ENCODE data around the gene CTTNBP2.

The CTTNBP2 gene

GRCh38 chr7:117816727-117817126 is 56.5 kb downstream of the CTTNBP2 start:
- no peak for FAIRE-seq

GRCh38 chr7:117811696-117812095 is 61.5 kb downstream of the CTTNBP2 start:
- peak; percentile 93 for FAIRE-seq

- no peak for FAIRE-seq
Observed at GRCh38 chr7:117810642-117811512, 62.4 kb downstream of the CTTNBP2 start.

- FAIRE-seq, result no peak
Observed at GRCh38 chr7:117809958-117810357, 63.3 kb downstream of the CTTNBP2 start.

- no peak for FAIRE-seq
Observed at GRCh38 chr7:117808910-117809705, 64.1 kb downstream of the CTTNBP2 start.

- no peak for FAIRE-seq
Observed at GRCh38 chr7:117808341-117808757, 64.9 kb downstream of the CTTNBP2 start.

- FAIRE-seq, result no peak
Observed at GRCh38 chr7:117807676-117808075, 65.6 kb downstream of the CTTNBP2 start.

- no peak for FAIRE-seq
Observed at GRCh38 chr7:117806011-117806410, 67.2 kb downstream of the CTTNBP2 start.

GRCh38 chr7:117805241-117805640 is 68.0 kb downstream of the CTTNBP2 start:
- FAIRE-seq, result no peak

GRCh38 chr7:117803476-117803875 is 69.8 kb downstream of the CTTNBP2 start:
- FAIRE-seq, result no peak

GRCh38 chr7:117802660-117803059 is 70.6 kb downstream of the CTTNBP2 start:
- no peak for FAIRE-seq

- no peak for FAIRE-seq
Observed at GRCh38 chr7:117800841-117801240, 72.4 kb downstream of the CTTNBP2 start.

- no peak for FAIRE-seq
Observed at GRCh38 chr7:117800406-117800805, 72.8 kb downstream of the CTTNBP2 start.

- FAIRE-seq, result no peak
Observed at GRCh38 chr7:117796889-117797288, 76.4 kb downstream of the CTTNBP2 start.

- FAIRE-seq, result no peak
Observed at GRCh38 chr7:117793976-117794375, 79.3 kb downstream of the CTTNBP2 start.

- FAIRE-seq, result no peak
Observed at GRCh38 chr7:117793521-117793920, 79.7 kb downstream of the CTTNBP2 start.

GRCh38 chr7:117791877-117792780 is 81.1 kb downstream of the CTTNBP2 start:
- FAIRE-seq, result no peak

GRCh38 chr7:117790731-117791130 is 82.5 kb downstream of the CTTNBP2 start:
- no peak for FAIRE-seq

GRCh38 chr7:117790251-117790650 is 83.0 kb downstream of the CTTNBP2 start:
- no peak for FAIRE-seq

GRCh38 chr7:117785431-117785830 is 87.8 kb downstream of the CTTNBP2 start:
- no peak for FAIRE-seq

- no peak for FAIRE-seq
Observed at GRCh38 chr7:117784315-117784714, 88.9 kb downstream of the CTTNBP2 start.

- no peak for FAIRE-seq
Observed at GRCh38 chr7:117782761-117783160, 90.5 kb downstream of the CTTNBP2 start.

- no peak for FAIRE-seq
Observed at GRCh38 chr7:117781707-117782106, 91.5 kb downstream of the CTTNBP2 start.

All from colon (tissue), 2 donors.